Activated CD4-positive, alpha-beta T cell treated with anti-CD3 and anti-CD28 coated beads, Interleukin-2, amount 10 ng/mL, durations not matched to agents 24 days and 14 days (primary cell): ENCODE measurements around the gene LDB1. TPM values are rescaled to one million over a fixed set of nuclear protein-coding genes. Genes with fewer than 3 reads are reported as not detected.
A peak's percentile ranks its signal among the peaks of the same experiment; 100 is the strongest.

ENCODE experiments used
- DNase-seq: peaks from one replicate; pipeline ENCODE4 v3.0.0; 2022
- H3K27ac Mint-ChIP-seq: one replicate; pipeline ENCODE4 v1.8.0; 2022; ENCODE audit warnings: mild to moderate bottlenecking, mixed read lengths
- H3K27me3 Mint-ChIP-seq: one replicate; pipeline ENCODE4 v1.8.0; 2022; ENCODE audit warnings: mixed read lengths
- H3K36me3 Mint-ChIP-seq: one replicate; pipeline ENCODE4 v1.8.0; 2022; ENCODE audit warnings: low read depth, mild to moderate bottlenecking, mixed read lengths
- H3K4me1 Mint-ChIP-seq: one replicate; pipeline ENCODE4 v1.8.0; 2021; ENCODE audit warnings: mixed read lengths
- H3K4me3 Mint-ChIP-seq: one replicate; pipeline ENCODE4 v1.8.0; 2022; ENCODE audit warnings: mild to moderate bottlenecking, moderate library complexity, mixed read lengths
- H3K9me3 Mint-ChIP-seq: one replicate; pipeline ENCODE4 v1.8.0; 2021; ENCODE audit warnings: mixed read lengths
- intact Hi-C: fragments of 100-400 bp; cut with micrococcal nuclease; formaldehyde crosslinking; loops from one replicate; pipeline ENCODE4 v1.15.1; 2023
- total RNA-seq: library from RNA; stranded (reverse); gene quantifications from 2 replicates; pipeline ENCODE4 v1.2.3, GENCODE V29; 2022

The LDB1 gene
- total RNA-seq, 1 donor from 2014 or later, result 78.2 TPM

- peak overlapping the region; percentile 94 for H3K4me3 Mint-ChIP-seq
- peaks cover 33% of the 10 kb centered on the region for H3K36me3 Mint-ChIP-seq
- peak; percentile 74 for DNase-seq
- peak overlapping the region; percentile 98 for H3K27ac Mint-ChIP-seq
- peaks cover 50% of the 10 kb centered on the region for H3K4me1 Mint-ChIP-seq
- no peaks in the 10 kb centered on the region for H3K27me3 Mint-ChIP-seq
- intact Hi-C loops, result loop anchor here (5.0 kb wide), 1 partner anchor 272 kb away; the partner anchor contains the start of gene KCNIP2
- no peaks in the 10 kb centered on the region for H3K9me3 Mint-ChIP-seq
These were observed 6.0 kb downstream of the LDB1 start for GRCh38 chr10:102113956-102114857.

GRCh38 chr10:102113261-102113955, 6.8 kb downstream of the LDB1 start:
- DNase-seq, result peak; percentile 73
- intact Hi-C loops, result loop anchor here (5.0 kb wide), 1 partner anchor 271 kb away; the partner anchor contains the start of gene KCNIP2
- no peaks in the 10 kb centered on the region for H3K9me3 Mint-ChIP-seq
- peak overlapping the region; percentile 91 for H3K27ac Mint-ChIP-seq
- peaks cover 45% of the 10 kb centered on the region for H3K4me1 Mint-ChIP-seq
- peaks cover 41% of the 10 kb centered on the region for H3K36me3 Mint-ChIP-seq
- no peaks in the 10 kb centered on the region for H3K27me3 Mint-ChIP-seq
- H3K4me3 Mint-ChIP-seq, result peak overlapping the region; percentile 94

- H3K36me3 Mint-ChIP-seq, result peaks cover 42% of the 10 kb centered on the region
- peaks cover 34% of the 10 kb centered on the region for H3K4me1 Mint-ChIP-seq
- no peak overlapping the region for H3K27ac Mint-ChIP-seq
- no peaks in the 10 kb centered on the region for H3K27me3 Mint-ChIP-seq
- intact Hi-C loops, result loop anchor here (5.0 kb wide), 1 partner anchor 270 kb away; the partner anchor contains the start of gene KCNIP2
- peak overlapping the region; percentile 94 for H3K4me3 Mint-ChIP-seq
- DNase-seq, result no peak
- no peaks in the 10 kb centered on the region for H3K9me3 Mint-ChIP-seq
These were observed 7.9 kb downstream of the LDB1 start for GRCh38 chr10:102112210-102112817.

GRCh38 chr10:102111276-102111675, 8.9 kb downstream of the LDB1 start:
- Mint-ChIP-seq H3K27me3 (no peaks in the 10 kb centered on the region), H3K4me3 (no peak overlapping the region), H3K4me1 (peaks cover 26% of the 10 kb centered on the region), H3K36me3 (peaks cover 42% of the 10 kb centered on the region), H3K27ac (peak overlapping the region; percentile 29), H3K9me3 (no peaks in the 10 kb centered on the region)
- intact Hi-C loops, result loop anchor here (5.0 kb wide), 1 partner anchor 269 kb away; the partner anchor contains the start of gene KCNIP2
- no peak for DNase-seq

- no peak for DNase-seq
- Mint-ChIP-seq H3K36me3 (peaks cover 46% of the 10 kb centered on the region), H3K4me3 (no peak overlapping the region), H3K27ac (no peak overlapping the region), H3K4me1 (peaks cover 26% of the 10 kb centered on the region), H3K9me3 (no peaks in the 10 kb centered on the region), H3K27me3 (no peaks in the 10 kb centered on the region)
- intact Hi-C loops, result loop anchor here (5.0 kb wide), 1 partner anchor 267 kb away; the partner anchor contains the start of gene KCNIP2
These were observed 10.7 kb downstream of the LDB1 start for GRCh38 chr10:102109166-102110116.

GRCh38 chr10:102106998-102107397, 13.2 kb downstream of the LDB1 start:
- Mint-ChIP-seq H3K4me3 (no peak overlapping the region), H3K4me1 (peaks cover 13% of the 10 kb centered on the region), H3K9me3 (no peaks in the 10 kb centered on the region), H3K36me3 (peaks cover 45% of the 10 kb centered on the region), H3K27ac (no peak overlapping the region), H3K27me3 (no peaks in the 10 kb centered on the region)
- no peak for DNase-seq
- intact Hi-C loops, result no loop called here

GRCh38 chr10:102102421-102102820, 17.7 kb downstream of the LDB1 start:
- H3K27ac Mint-ChIP-seq, result no peak overlapping the region
- peaks cover 13% of the 10 kb centered on the region for H3K4me1 Mint-ChIP-seq
- no peak for DNase-seq
- H3K4me3 Mint-ChIP-seq, result no peak overlapping the region
- intact Hi-C loops, result no loop called here
- H3K36me3 Mint-ChIP-seq, result peaks cover 17% of the 10 kb centered on the region
- H3K27me3 Mint-ChIP-seq, result no peaks in the 10 kb centered on the region
- H3K9me3 Mint-ChIP-seq, result no peaks in the 10 kb centered on the region

GRCh38 chr10:102101152-102101551, 19.0 kb downstream of the LDB1 start:
- DNase-seq, result no peak
- H3K36me3 Mint-ChIP-seq, result peaks cover 16% of the 10 kb centered on the region
- H3K4me3 Mint-ChIP-seq, result no peak overlapping the region
- intact Hi-C loops, result no loop called here
- peaks cover 12% of the 10 kb centered on the region for H3K4me1 Mint-ChIP-seq
- H3K27me3 Mint-ChIP-seq, result no peaks in the 10 kb centered on the region
- no peak overlapping the region for H3K27ac Mint-ChIP-seq
- no peaks in the 10 kb centered on the region for H3K9me3 Mint-ChIP-seq

- no peaks in the 10 kb centered on the region for H3K4me1 Mint-ChIP-seq
- intact Hi-C loops, result no loop called here
- no peaks in the 10 kb centered on the region for H3K9me3 Mint-ChIP-seq
- peaks cover 5% of the 10 kb centered on the region for H3K36me3 Mint-ChIP-seq
- no peaks in the 10 kb centered on the region for H3K27me3 Mint-ChIP-seq
- no peak overlapping the region for H3K27ac Mint-ChIP-seq
- H3K4me3 Mint-ChIP-seq, result no peak overlapping the region
- no peak for DNase-seq
These were observed 23.7 kb downstream of the LDB1 start for GRCh38 chr10:102096449-102096848.

- no peak overlapping the region for H3K27ac Mint-ChIP-seq
- no peaks in the 10 kb centered on the region for H3K36me3 Mint-ChIP-seq
- no peaks in the 10 kb centered on the region for H3K4me1 Mint-ChIP-seq
- H3K27me3 Mint-ChIP-seq, result no peaks in the 10 kb centered on the region
- no peak overlapping the region for H3K4me3 Mint-ChIP-seq
- intact Hi-C loops, result no loop called here
- H3K9me3 Mint-ChIP-seq, result no peaks in the 10 kb centered on the region
- no peak for DNase-seq
These were observed 29.4 kb downstream of the LDB1 start for GRCh38 chr10:102090772-102091171.

GRCh38 chr10:102086196-102086595, 34.0 kb downstream of the LDB1 start:
- H3K27me3 Mint-ChIP-seq, result no peaks in the 10 kb centered on the region
- no peaks in the 10 kb centered on the region for H3K36me3 Mint-ChIP-seq
- no peak overlapping the region for H3K4me3 Mint-ChIP-seq
- H3K27ac Mint-ChIP-seq, result no peak overlapping the region
- DNase-seq, result no peak
- no peaks in the 10 kb centered on the region for H3K4me1 Mint-ChIP-seq
- H3K9me3 Mint-ChIP-seq, result no peaks in the 10 kb centered on the region
- intact Hi-C loops, result no loop called here

GRCh38 chr10:102085336-102085735, 34.8 kb downstream of the LDB1 start:
- intact Hi-C loops, result no loop called here
- Mint-ChIP-seq H3K27ac (no peak overlapping the region), H3K36me3 (no peaks in the 10 kb centered on the region), H3K27me3 (no peaks in the 10 kb centered on the region), H3K4me3 (no peak overlapping the region), H3K9me3 (no peaks in the 10 kb centered on the region), H3K4me1 (no peaks in the 10 kb centered on the region)
- DNase-seq, result no peak

GRCh38 chr10:102083541-102083940, 36.6 kb downstream of the LDB1 start:
- Mint-ChIP-seq H3K27ac (no peak overlapping the region), H3K4me3 (no peak overlapping the region), H3K27me3 (no peaks in the 10 kb centered on the region), H3K36me3 (no peaks in the 10 kb centered on the region), H3K4me1 (no peaks in the 10 kb centered on the region), H3K9me3 (no peaks in the 10 kb centered on the region)
- intact Hi-C loops, result no loop called here
- no peak for DNase-seq
